OCI-LY3 (cell line): ENCODE data around the gene UBXN2A.

Experiments
- EZH2phosphoT487 ChIP-seq: fragments of 200-600 bp; shearing (Covaris generic); IDR thresholded peaks from 2 replicates; pipeline ENCODE4 v1.6.1; 2018; ENCODE audit warnings: antibody characterized with exemption, mixed run types, low read depth
- TF ChIP-seq, protein P1 (sequence below): fragments of 200-600, 300-600 bp; sonication (generic); IDR thresholded peaks from 2 replicates; pipeline ENCODE4 v1.5.1; 2014; ENCODE audit warnings: antibody characterized with exemption, low read length, low read depth

DNA sequence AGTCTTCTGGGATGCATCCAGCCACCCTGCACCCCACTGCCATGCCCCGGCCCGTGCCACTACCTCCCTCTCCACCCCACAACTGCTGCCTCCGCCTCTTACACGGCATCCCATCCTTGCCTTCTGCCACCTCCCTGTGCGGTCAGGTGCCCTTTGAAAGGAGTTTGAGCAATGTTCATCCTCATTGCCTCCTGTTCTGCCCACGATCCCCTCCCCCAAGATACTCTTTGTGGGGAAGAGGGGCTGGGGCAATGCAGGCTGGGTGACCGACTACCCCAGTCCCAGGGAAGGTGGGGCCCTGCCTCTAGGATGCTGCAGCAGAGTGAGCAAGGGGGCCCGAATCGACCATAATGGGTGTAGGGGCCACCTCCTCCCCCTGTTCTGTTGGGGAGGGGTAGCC lies 78.0 kb downstream of the UBXN2A start:
- TF ChIP-seq, protein P1, sequence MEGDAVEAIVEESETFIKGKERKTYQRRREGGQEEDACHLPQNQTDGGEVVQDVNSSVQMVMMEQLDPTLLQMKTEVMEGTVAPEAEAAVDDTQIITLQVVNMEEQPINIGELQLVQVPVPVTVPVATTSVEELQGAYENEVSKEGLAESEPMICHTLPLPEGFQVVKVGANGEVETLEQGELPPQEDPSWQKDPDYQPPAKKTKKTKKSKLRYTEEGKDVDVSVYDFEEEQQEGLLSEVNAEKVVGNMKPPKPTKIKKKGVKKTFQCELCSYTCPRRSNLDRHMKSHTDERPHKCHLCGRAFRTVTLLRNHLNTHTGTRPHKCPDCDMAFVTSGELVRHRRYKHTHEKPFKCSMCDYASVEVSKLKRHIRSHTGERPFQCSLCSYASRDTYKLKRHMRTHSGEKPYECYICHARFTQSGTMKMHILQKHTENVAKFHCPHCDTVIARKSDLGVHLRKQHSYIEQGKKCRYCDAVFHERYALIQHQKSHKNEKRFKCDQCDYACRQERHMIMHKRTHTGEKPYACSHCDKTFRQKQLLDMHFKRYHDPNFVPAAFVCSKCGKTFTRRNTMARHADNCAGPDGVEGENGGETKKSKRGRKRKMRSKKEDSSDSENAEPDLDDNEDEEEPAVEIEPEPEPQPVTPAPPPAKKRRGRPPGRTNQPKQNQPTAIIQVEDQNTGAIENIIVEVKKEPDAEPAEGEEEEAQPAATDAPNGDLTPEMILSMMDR = no peak
- TF ChIP-seq EZH2phosphoT487 = no peak
